HepG2 (cell line): ENCODE data around the gene SPIRE1. TPM values are rescaled to one million over a fixed set of nuclear protein-coding genes. Genes with fewer than 3 reads are reported as not detected.

Source experiments
- BHLHE40 ChIP-seq: IDR thresholded peaks from 2 replicates; pipeline ENCODE4 v1.6.1; 2011; ENCODE audit warnings: low read length, improper control_type of control experiment
- CEBPG ChIP-seq: IDR thresholded peaks from 2 replicates; pipeline ENCODE4 v1.6.1; 2016
- CENPBD1 ChIP-seq: sonication (generic); formaldehyde crosslinking; IDR thresholded peaks from 2 replicates; pipeline ENCODE4 v1.8.0; 2022; ENCODE audit warnings: missing genetic modification reagents, low read depth, mild to moderate bottlenecking, borderline replicate concordance
- GTF3A ChIP-seq: sonication (generic); formaldehyde crosslinking; conservative IDR thresholded peaks from 2 replicates; pipeline ENCODE4 v1.4.0; 2020; ENCODE audit warnings: mild to moderate bottlenecking, missing genetic modification reagents
- HNRNPK ChIP-seq: fragments of 200-400 bp; formaldehyde crosslinking; IDR thresholded peaks from 2 replicates; pipeline ENCODE4 v1.6.1; 2018; ENCODE audit warnings: low read length, low read depth, moderate library complexity, mild to moderate bottlenecking; ENCODE audit not compliant: poor library complexity, severe bottlenecking
- HNRNPL ChIP-seq: fragments of 200-400 bp; formaldehyde crosslinking; IDR thresholded peaks from 2 replicates; pipeline ENCODE4 v1.6.1; 2017; ENCODE audit warnings: mild to moderate bottlenecking, low read depth, low read length
- HOXA5 ChIP-seq: sonication (generic); formaldehyde crosslinking; IDR thresholded peaks from 2 replicates; pipeline ENCODE4 v1.4.0; 2020; ENCODE audit warnings: missing genetic modification reagents
- IRF2 ChIP-seq: IDR thresholded peaks from 2 replicates; pipeline ENCODE4 v1.6.1; 2018; ENCODE audit warnings: missing genetic modification reagents, missing compliant biosample characterization
- KDM6A ChIP-seq: IDR thresholded peaks from 2 replicates; pipeline ENCODE4 v1.6.1; 2016; ENCODE audit warnings: low read depth
- MBNL3 ChIP-seq: fragments of 250-450 bp; sonication (Bioruptor Pico); conservative IDR thresholded peaks from 2 replicates; pipeline ENCODE4 v1.8.0; 2022; ENCODE audit warnings: mild to moderate bottlenecking, inconsistent platforms
- MZF1 ChIP-seq: sonication (generic); formaldehyde crosslinking; IDR thresholded peaks from 2 replicates; pipeline ENCODE4 v1.8.1; 2023; ENCODE audit warnings: mild to moderate bottlenecking, missing genetic modification reagents, borderline replicate concordance
- NFE2 ChIP-seq: sonication (generic); formaldehyde crosslinking; IDR thresholded peaks from 2 replicates; pipeline ENCODE4 v1.4.0; 2020; ENCODE audit warnings: missing genetic modification reagents
- NR2F1 ChIP-seq, 2 experiments: fragments of 450-650 bp in 1 of 2; formaldehyde crosslinking in 1 of 2; IDR thresholded peaks; 2 replicates each; pipeline versions ENCODE4 v1.5.0 to v1.6.1; 2016 to 2020; ENCODE audit warnings: mild to moderate bottlenecking in 1 of 2, missing compliant biosample characterization in 1 of 2, missing genetic modification reagents in 1 of 2, moderate library complexity in 1 of 2
- PAX8 ChIP-seq: sonication (generic); formaldehyde crosslinking; IDR thresholded peaks from 2 replicates; pipeline ENCODE4 v1.8.0; 2022; ENCODE audit warnings: mild to moderate bottlenecking, missing genetic modification reagents, borderline replicate concordance
- PCBP1 ChIP-seq: fragments of 200-400 bp; formaldehyde crosslinking; IDR thresholded peaks from 2 replicates; pipeline ENCODE4 v1.6.1; 2017; ENCODE audit warnings: mild to moderate bottlenecking, low read depth, low read length, borderline replicate concordance
- PHB2 ChIP-seq: fragments of 450-650 bp; IDR thresholded peaks from 2 replicates; pipeline ENCODE4 v1.6.1; 2018; ENCODE audit not compliant: partially characterized antibody
- RELA ChIP-seq: sonication (generic); formaldehyde crosslinking; IDR thresholded peaks from 2 replicates; pipeline ENCODE4 v1.4.0; 2020; ENCODE audit warnings: missing genetic modification reagents
- SKI ChIP-seq: fragments of 450-650 bp; IDR thresholded peaks from one replicate; pipeline ENCODE4 v1.6.1; 2018; ENCODE audit warnings: mild to moderate bottlenecking; ENCODE audit not compliant: partially characterized antibody
- SRSF4 ChIP-seq: fragments of 200-400 bp; formaldehyde crosslinking; IDR thresholded peaks from one replicate; pipeline ENCODE4 v1.6.1; 2018; ENCODE audit warnings: mild to moderate bottlenecking, low read depth, low read length, moderate library complexity; ENCODE audit not compliant: poor library complexity, severe bottlenecking
- ZFP91 ChIP-seq: sonication (generic); formaldehyde crosslinking; IDR thresholded peaks from 2 replicates; pipeline ENCODE4 v1.9.0; 2022; ENCODE audit warnings: missing genetic modification reagents, mild to moderate bottlenecking, borderline replicate concordance
- ZNF33B ChIP-seq: sonication (generic); formaldehyde crosslinking; IDR thresholded peaks from 2 replicates; pipeline ENCODE4 v1.5.1; 2020; ENCODE audit warnings: mild to moderate bottlenecking, missing genetic modification reagents
- ZNF362 ChIP-seq: sonication (generic); formaldehyde crosslinking; IDR thresholded peaks from 2 replicates; pipeline ENCODE4 v1.4.0; 2020; ENCODE audit warnings: missing genetic modification reagents, mild to moderate bottlenecking, borderline replicate concordance
- ZNF512B ChIP-seq: sonication (generic); formaldehyde crosslinking; IDR thresholded peaks from 2 replicates; pipeline ENCODE4 v1.5.1; 2020; ENCODE audit warnings: missing genetic modification reagents, mild to moderate bottlenecking, borderline replicate concordance
- ZNF670 ChIP-seq: sonication (generic); formaldehyde crosslinking; IDR thresholded peaks from 2 replicates; pipeline ENCODE4 v1.8.0; 2022; ENCODE audit warnings: mild to moderate bottlenecking, missing genetic modification reagents, borderline replicate concordance
- ZNF878 ChIP-seq: sonication (generic); formaldehyde crosslinking; IDR thresholded peaks from 2 replicates; pipeline ENCODE4 v1.8.1; 2023; ENCODE audit warnings: mild to moderate bottlenecking, missing genetic modification reagents, moderate library complexity
- ZSCAN29 ChIP-seq: sonication (generic); formaldehyde crosslinking; conservative IDR thresholded peaks from 2 replicates; pipeline ENCODE4 v1.4.0; 2020; ENCODE audit warnings: mild to moderate bottlenecking, missing genetic modification reagents
- polyA plus RNA-seq, 8 experiments: library from polyadenylated mRNA; depleted of rRNA in 3 of 8; stranded (reverse) in 7 of 8; unstranded in 1 of 8; fragments of >200 nt; fragmentation: Illumina TruSeq in 4 of 8; extraction: Trizol in 4 of 8; gene quantifications; 2 replicates each; pipeline versions ENCODE4 v1.2.1 to v1.2.3, GENCODE V29; 2011 to 2016; ENCODE audit warnings: low read depth in 4 of 8, missing spikeins in 1 of 8, mixed read lengths in 1 of 8; ENCODE audit not compliant: insufficient read depth in 1 of 8
- total RNA-seq, 5 experiments: library from RNA; depleted of rRNA; stranded (reverse); fragments of >200 nt; fragmentation: Illumina TruSeq; extraction: Trizol; gene quantifications; 2 replicates each; pipeline ENCODE4 v1.2.3, GENCODE V29; 2016; ENCODE audit warnings: low read depth in 1 of 5

The SPIRE1 gene
- total and polyA plus RNA-seq, 2 of the 13 experiments (the other 11 are each of a cell fraction or from before 2014, with no cell fraction given) = 9.9 to 21.3 TPM

- no peak for TF ChIP-seq ZNF362 (CRISPR knock-in tag)
- TF ChIP-seq ZFP91 (CRISPR knock-in tag) = 0 out of 2 replicates have a peak, but pooled peaks have one; percentile 4
- TF ChIP-seq SRSF4 = no peak
- no peak for TF ChIP-seq MBNL3
- TF ChIP-seq NR2F1 (CRISPR knock-in tag; IDR thresholded peaks at IDR 0.05) = no peak
- no peak for TF ChIP-seq ZNF33B (CRISPR knock-in tag)
- TF ChIP-seq PCBP1 = no peak
- TF ChIP-seq ZNF670 (CRISPR knock-in tag) = no peak
- TF ChIP-seq HNRNPK = no peak
- TF ChIP-seq RELA (CRISPR knock-in tag) = no peak
- TF ChIP-seq PHB2 = no peak
- TF ChIP-seq ZNF512B (CRISPR knock-in tag) = no peak
- TF ChIP-seq CENPBD1 (CRISPR knock-in tag) = no peak
- TF ChIP-seq ZNF878 (CRISPR knock-in tag) = no peak; the same call in 1 of the 2 replicates
- 0 out of 2 replicates have a peak, but pooled peaks have one; percentile 29 for TF ChIP-seq PAX8 (CRISPR knock-in tag)
- no peak for TF ChIP-seq IRF2 (CRISPR knock-in tag)
- TF ChIP-seq SKI = no peak
- no peak for TF ChIP-seq MZF1 (CRISPR knock-in tag)
- TF ChIP-seq HOXA5 = no peak
- TF ChIP-seq NFE2 = no peak
- TF ChIP-seq ZSCAN29 = no peak
- TF ChIP-seq GTF3A = 0 out of 2 replicates have a peak, but pooled peaks have one; percentile 81
- no peak for TF ChIP-seq CEBPG
- 0 out of 2 replicates have a peak, but pooled peaks have one; percentile 3 for TF ChIP-seq HNRNPL
- no peak for TF ChIP-seq KDM6A (CRISPR knock-in tag)
- TF ChIP-seq BHLHE40 = no peak
Measured at GRCh38 chr18:12703096-12703567, 45.2 kb upstream of the SPIRE1 start (continued).
